GM12878 (cell line): ENCODE results near the gene ACYP2.

Experiments used
- NR2C2 ChIP-seq: IDR thresholded peaks from 2 replicates; pipeline ENCODE4 v1.6.1; 2011; ENCODE audit warnings: borderline replicate concordance, low read depth; ENCODE audit not compliant: control insufficient read depth, insufficient read length
- SP1 ChIP-seq: IDR thresholded peaks from one replicate; pipeline ENCODE4 v1.6.1; 2011; ENCODE audit warnings: low read depth, low read length
- TF ChIP-seq, protein P1 (sequence below): IDR thresholded peaks from 2 replicates; pipeline ENCODE4 v1.6.1; 2012; ENCODE audit warnings: low read depth, low read length, improper control_type of control experiment

GRCh38 chr2:54189539-54189938 is 74.1 kb downstream of the ACYP2 start:
- TF ChIP-seq SP1, result no peak
- TF ChIP-seq NR2C2, result no peak
- TF ChIP-seq, protein P1, sequence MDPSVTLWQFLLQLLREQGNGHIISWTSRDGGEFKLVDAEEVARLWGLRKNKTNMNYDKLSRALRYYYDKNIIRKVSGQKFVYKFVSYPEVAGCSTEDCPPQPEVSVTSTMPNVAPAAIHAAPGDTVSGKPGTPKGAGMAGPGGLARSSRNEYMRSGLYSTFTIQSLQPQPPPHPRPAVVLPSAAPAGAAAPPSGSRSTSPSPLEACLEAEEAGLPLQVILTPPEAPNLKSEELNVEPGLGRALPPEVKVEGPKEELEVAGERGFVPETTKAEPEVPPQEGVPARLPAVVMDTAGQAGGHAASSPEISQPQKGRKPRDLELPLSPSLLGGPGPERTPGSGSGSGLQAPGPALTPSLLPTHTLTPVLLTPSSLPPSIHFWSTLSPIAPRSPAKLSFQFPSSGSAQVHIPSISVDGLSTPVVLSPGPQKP, result no peak
